H9 (cell line): Measurements from ENCODE around the gene FRMPD3. TPM values are rescaled to one million over a fixed set of nuclear protein-coding genes. Genes with fewer than 3 reads are reported as not detected.

ENCODE experiments used
- DNase-seq: peaks from one replicate; pipeline ENCODE4 v3.0.0-alpha.2; 2017
- H2AFZ ChIP-seq: one replicate; pipeline ENCODE4 v1.6.1; 2013; ENCODE audit warnings: mild to moderate bottlenecking, low read length, control low read depth, moderate library complexity
- H2AK5ac ChIP-seq: 2 replicates; pipeline ENCODE4 v1.6.1; 2013; ENCODE audit warnings: low read length, control low read depth, mixed read lengths; ENCODE audit not compliant: insufficient read length
- H2BK120ac ChIP-seq: one replicate; pipeline ENCODE4 v1.6.1; 2013; ENCODE audit warnings: low read depth, mild to moderate bottlenecking, low read length, control low read depth, inconsistent platforms; ENCODE audit not compliant: poor library complexity, severe bottlenecking
- H2BK12ac ChIP-seq: 2 replicates; pipeline ENCODE4 v1.6.1; 2013; ENCODE audit warnings: low read length, control low read depth, mixed read lengths, low read depth; ENCODE audit not compliant: insufficient read length
- H2BK15ac ChIP-seq: 2 replicates; pipeline ENCODE4 v1.6.1; 2013; ENCODE audit warnings: low read depth, low read length, control low read depth
- H2BK20ac ChIP-seq: one replicate; pipeline ENCODE4 v1.6.1; 2013; ENCODE audit warnings: low read depth, mild to moderate bottlenecking, low read length, control low read depth, inconsistent platforms; ENCODE audit not compliant: poor library complexity, severe bottlenecking
- H2BK5ac ChIP-seq: 2 replicates; pipeline ENCODE4 v1.6.1; 2013; ENCODE audit warnings: low read length, control low read depth, mixed read lengths; ENCODE audit not compliant: insufficient read length
- H3K14ac ChIP-seq: 2 replicates; pipeline ENCODE4 v1.6.1; 2013; ENCODE audit warnings: low read length, control low read depth; ENCODE audit not compliant: insufficient read depth
- H3K18ac ChIP-seq: 2 replicates; pipeline ENCODE4 v1.6.1; 2013; ENCODE audit warnings: low read depth, mild to moderate bottlenecking, mixed read lengths, low read length, control low read depth; ENCODE audit not compliant: insufficient read length
- H3K23ac ChIP-seq: 2 replicates; pipeline ENCODE4 v1.6.1; 2013; ENCODE audit warnings: low read length, control low read depth, mixed read lengths, low read depth; ENCODE audit not compliant: insufficient read length
- H3K23me2 ChIP-seq: 2 replicates; pipeline ENCODE4 v1.6.1; 2013; ENCODE audit warnings: low read depth, mild to moderate bottlenecking, mixed read lengths, low read length, control low read depth; ENCODE audit not compliant: insufficient read length, poor library complexity, severe bottlenecking
- H3K27ac ChIP-seq: 2 replicates; pipeline ENCODE4 v1.5.1; 2013; ENCODE audit warnings: low read length, control low read depth, mixed read lengths, low read depth; ENCODE audit not compliant: insufficient read length
- H3K27me3 ChIP-seq: 2 replicates; pipeline ENCODE4 v1.6.1; 2013; ENCODE audit warnings: low read length, control low read depth, inconsistent platforms; ENCODE audit not compliant: insufficient read depth
- H3K4ac ChIP-seq: 2 replicates; pipeline ENCODE4 v1.6.1; 2013; ENCODE audit warnings: low read depth, mild to moderate bottlenecking, control low read depth, inconsistent platforms, low read length, moderate library complexity
- H3K4me1 ChIP-seq: 2 replicates; pipeline ENCODE4 v1.6.1; 2013; ENCODE audit warnings: low read length, control low read depth, inconsistent platforms; ENCODE audit not compliant: insufficient read depth
- H3K4me2 ChIP-seq: 2 replicates; pipeline ENCODE4 v1.6.1; 2013; ENCODE audit warnings: low read length, control low read depth, mixed read lengths; ENCODE audit not compliant: insufficient read length, insufficient read depth
- H3K56ac ChIP-seq: 2 replicates; pipeline ENCODE4 v1.6.1; 2013; ENCODE audit warnings: low read depth, mild to moderate bottlenecking, mixed read lengths, low read length, control low read depth; ENCODE audit not compliant: insufficient read length
- H3K79me1 ChIP-seq: 2 replicates; pipeline ENCODE4 v1.6.1; 2013; ENCODE audit warnings: low read depth, mild to moderate bottlenecking, moderate library complexity, low read length, control low read depth, inconsistent platforms; ENCODE audit not compliant: insufficient read depth, poor library complexity, severe bottlenecking
- H3K79me2 ChIP-seq: 2 replicates; pipeline ENCODE4 v1.6.1; 2013; ENCODE audit warnings: low read length, control low read depth, inconsistent platforms; ENCODE audit not compliant: insufficient read depth
- H3K9ac ChIP-seq: 2 replicates; pipeline ENCODE4 v1.6.1; 2013; ENCODE audit warnings: low read length, control low read depth, mixed read lengths; ENCODE audit not compliant: insufficient read length; ENCODE audit errors: extremely low read depth
- H3K9me3 ChIP-seq: one replicate; pipeline ENCODE4 v1.6.1; 2013; ENCODE audit warnings: low read depth, low read length, inconsistent platforms; ENCODE audit not compliant: control insufficient read depth
- H3T11ph ChIP-seq: one replicate; pipeline ENCODE4 v1.6.1; 2013; ENCODE audit warnings: mild to moderate bottlenecking, low read length, control low read depth, inconsistent platforms
- H4K20me1 ChIP-seq: one replicate; pipeline ENCODE4 v1.6.1; 2013; ENCODE audit not compliant: control insufficient read depth, insufficient read length, insufficient read depth
- H4K5ac ChIP-seq: 2 replicates; pipeline ENCODE4 v1.6.1; 2013; ENCODE audit warnings: low read depth, mild to moderate bottlenecking, mixed read lengths, low read length, control low read depth; ENCODE audit not compliant: insufficient read length
- H4K8ac ChIP-seq: replicated peaks from 2 replicates; pipeline ENCODE4 v1.6.1; 2013; ENCODE audit warnings: low read length, control low read depth, mixed read lengths, low read depth; ENCODE audit not compliant: insufficient read length
- H4K91ac ChIP-seq: 2 replicates; pipeline ENCODE4 v1.6.1; 2013; ENCODE audit warnings: low read depth, mild to moderate bottlenecking, moderate library complexity, mixed read lengths, low read length, control low read depth; ENCODE audit not compliant: insufficient read length
- H3K27ac Mint-ChIP-seq, 3 experiments: 2 replicates in 2 of 3; 3 replicates in 1 of 3; pipeline ENCODE4 v1.8.0; 2020 to 2021; ENCODE audit warnings: mixed read lengths in 3 of 3, mild to moderate bottlenecking in 1 of 3, moderate library complexity in 1 of 3
- H3K27me3 Mint-ChIP-seq: 2 replicates; pipeline ENCODE4 v1.8.0; 2021; ENCODE audit warnings: low read depth, mild to moderate bottlenecking, moderate library complexity, mixed read lengths
- H3K36me3 Mint-ChIP-seq, 3 experiments: 2 replicates in 2 of 3; 3 replicates in 1 of 3; pipeline ENCODE4 v1.8.0; 2020 to 2021; ENCODE audit warnings: low read depth in 3 of 3, mixed read lengths in 3 of 3; ENCODE audit not compliant: insufficient read depth in 1 of 3
- H3K4me1 Mint-ChIP-seq, 2 experiments: 2 replicates each; pipeline ENCODE4 v1.8.0; 2020; ENCODE audit warnings: mixed read lengths in 2 of 2
- H3K4me3 Mint-ChIP-seq, 2 experiments: 2 replicates in 1 of 2; 3 replicates in 1 of 2; pipeline ENCODE4 v1.8.0; 2020 to 2021; ENCODE audit warnings: mild to moderate bottlenecking in 2 of 2, mixed read lengths in 2 of 2, moderate library complexity in 1 of 2
- H3K9me3 Mint-ChIP-seq, 2 experiments: 2 replicates in 1 of 2; 3 replicates in 1 of 2; pipeline ENCODE4 v1.8.0; 2020; ENCODE audit warnings: mild to moderate bottlenecking in 2 of 2, mixed read lengths in 2 of 2, moderate library complexity in 1 of 2
- WGBS: extraction: QIAGEN DNeasy Blood & Tissue Kit; methylation state at CpG from one replicate; pipeline ENCODE4 v1.1.7; 2013; ENCODE audit warnings: missing lambda C conversion rate, low lambda C conversion rate, mixed read lengths; ENCODE audit not compliant: insufficient read length; ENCODE audit errors: extremely low coverage; 5-methylcytosine and 5-hydroxymethylcytosine counted together
- total RNA-seq: library from RNA; stranded (reverse); gene quantifications from 2 replicates; pipeline ENCODE4 v1.2.1, GENCODE V29; 2021
- TF ChIP-seq, protein P1 (sequence below): fragments of 200-600 bp; sonication (generic); conservative IDR thresholded peaks from 3 replicates; pipeline ENCODE4 v1.8.0; 2021; ENCODE audit warnings: antibody characterized with exemption, mild to moderate bottlenecking

FRMPD3 gene
- total RNA-seq, 1 experiment from 2014 or later, result 0.26 TPM

DNA sequence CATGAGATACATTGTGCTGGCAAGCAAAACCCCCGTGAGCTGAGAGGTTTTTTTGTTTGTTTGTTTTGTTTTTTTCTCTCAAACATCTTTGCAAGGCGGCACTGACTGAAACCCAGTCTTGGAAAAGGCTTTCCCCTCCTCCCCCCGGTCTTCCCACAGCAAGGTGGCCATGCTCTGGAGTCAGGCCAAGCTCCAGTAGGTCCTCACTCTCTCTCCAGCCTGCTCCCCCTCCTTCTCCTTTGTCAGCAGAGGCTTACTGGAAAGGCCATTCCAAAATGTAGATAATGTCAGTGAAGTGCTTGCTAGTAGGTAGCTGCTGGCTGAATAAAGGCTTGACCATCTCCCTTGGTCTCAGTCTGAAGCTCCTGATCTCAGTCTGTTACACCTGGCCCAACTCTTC is 32.6 kb downstream of the FRMPD3 start:
- Histone ChIP-seq H4K91ac (no peak overlapping the region), H2BK12ac (no peak overlapping the region), H2AFZ (no peak overlapping the region), H2BK20ac (no peak overlapping the region), H3K9ac (no peak overlapping the region), H3K4me2 (no peak overlapping the region), H3K79me1 (no peaks in the 10 kb centered on the region), H3K9me3 (no peaks in the 10 kb centered on the region), H3K23ac (no peak overlapping the region), H3K4me1 (no peaks in the 10 kb centered on the region; the same call in 1 of the 2 replicates), H4K8ac (no peak overlapping the region), H3T11ph (no peak overlapping the region), H3K56ac (no peak overlapping the region), H3K27me3 (no peaks in the 10 kb centered on the region), H2BK15ac (no peak overlapping the region), H3K79me2 (no peaks in the 10 kb centered on the region), H3K23me2 (no peaks in the 10 kb centered on the region), H3K27ac (no peak overlapping the region), H4K20me1 (no peaks in the 10 kb centered on the region), H2BK120ac (no peak overlapping the region), H3K18ac (no peak overlapping the region), H2BK5ac (no peak overlapping the region), H3K4ac (no peak overlapping the region), H3K14ac (no peak overlapping the region), H4K5ac (no peak overlapping the region), H2AK5ac (no peak overlapping the region)
- Mint-ChIP-seq H3K27me3 (peaks cover 5% of the 10 kb centered on the region), H3K4me3 (no peak overlapping the region), H3K36me3 (no peaks in the 10 kb centered on the region; a peak in 1 of 7 replicates), H3K27ac (no peak overlapping the region), H3K9me3 (peaks cover 0 to 53% of the 10 kb centered on the region in 2 experiments; a peak in 2 of 5 replicates), H3K4me1 (peaks cover 2 to 28% of the 10 kb centered on the region in 2 experiments; a peak in 2 of 4 replicates)
- no CpG with 5 or more reads among the region's 3 CpGs for WGBS
- DNase-seq, result no peak
- TF ChIP-seq, protein P1, sequence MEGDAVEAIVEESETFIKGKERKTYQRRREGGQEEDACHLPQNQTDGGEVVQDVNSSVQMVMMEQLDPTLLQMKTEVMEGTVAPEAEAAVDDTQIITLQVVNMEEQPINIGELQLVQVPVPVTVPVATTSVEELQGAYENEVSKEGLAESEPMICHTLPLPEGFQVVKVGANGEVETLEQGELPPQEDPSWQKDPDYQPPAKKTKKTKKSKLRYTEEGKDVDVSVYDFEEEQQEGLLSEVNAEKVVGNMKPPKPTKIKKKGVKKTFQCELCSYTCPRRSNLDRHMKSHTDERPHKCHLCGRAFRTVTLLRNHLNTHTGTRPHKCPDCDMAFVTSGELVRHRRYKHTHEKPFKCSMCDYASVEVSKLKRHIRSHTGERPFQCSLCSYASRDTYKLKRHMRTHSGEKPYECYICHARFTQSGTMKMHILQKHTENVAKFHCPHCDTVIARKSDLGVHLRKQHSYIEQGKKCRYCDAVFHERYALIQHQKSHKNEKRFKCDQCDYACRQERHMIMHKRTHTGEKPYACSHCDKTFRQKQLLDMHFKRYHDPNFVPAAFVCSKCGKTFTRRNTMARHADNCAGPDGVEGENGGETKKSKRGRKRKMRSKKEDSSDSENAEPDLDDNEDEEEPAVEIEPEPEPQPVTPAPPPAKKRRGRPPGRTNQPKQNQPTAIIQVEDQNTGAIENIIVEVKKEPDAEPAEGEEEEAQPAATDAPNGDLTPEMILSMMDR, result no peak
